Hepatocyte (in vitro differentiated cells): ENCODE data around the gene ZNF511. TPM values are rescaled to one million over a fixed set of nuclear protein-coding genes. Genes with fewer than 3 reads are reported as not detected.

Experiments
- DNase-seq: peaks from one replicate; pipeline ENCODE4 v3.0.0-alpha.2; 2016; ENCODE audit warnings: low spot score
- H2AFZ ChIP-seq: fragments of 200-600 bp; sonication (generic); 2 replicates; pipeline ENCODE4 v1.6.0; 2016; ENCODE audit warnings: antibody characterized with exemption, mild to moderate bottlenecking
- H3K27ac ChIP-seq: fragments of 200-600 bp; sonication (generic); 2 replicates; pipeline ENCODE4 v1.5.1; 2016; ENCODE audit warnings: mild to moderate bottlenecking
- H3K27me3 ChIP-seq: fragments of 200-600 bp; sonication (generic); 2 replicates; pipeline ENCODE4 v1.6.1; 2016
- H3K36me3 ChIP-seq: fragments of 200-600 bp; sonication (generic); replicated peaks from 2 replicates; pipeline ENCODE4 v1.5.1; 2016; ENCODE audit warnings: low read depth; ENCODE audit not compliant: insufficient read depth
- H3K4me1 ChIP-seq: fragments of 200-600 bp; sonication (generic); 2 replicates; pipeline ENCODE4 v1.5.1; 2016; ENCODE audit warnings: mild to moderate bottlenecking, moderate library complexity; ENCODE audit not compliant: insufficient read depth
- H3K4me2 ChIP-seq: fragments of 200-600 bp; sonication (generic); 2 replicates; pipeline ENCODE4 v1.6.0; 2016
- H3K4me3 ChIP-seq: fragments of 200-600 bp; sonication (generic); 2 replicates; pipeline ENCODE4 v1.5.1; 2016; ENCODE audit warnings: mild to moderate bottlenecking
- H3K79me2 ChIP-seq: fragments of 200-600 bp; sonication (generic); 2 replicates; pipeline ENCODE4 v1.6.0; 2017; ENCODE audit warnings: mild to moderate bottlenecking
- H3K9me2 ChIP-seq: fragments of 200-600 bp; sonication (generic); replicated peaks from 2 replicates; pipeline ENCODE4 v1.6.0; 2017; ENCODE audit warnings: mild to moderate bottlenecking; ENCODE audit not compliant: insufficient read depth
- H3K9me3 ChIP-seq: fragments of 200-600 bp; sonication (generic); 2 replicates; pipeline ENCODE4 v1.5.1; 2016; ENCODE audit warnings: low read depth, mild to moderate bottlenecking
- H4K20me1 ChIP-seq: fragments of 200-600 bp; sonication (generic); 2 replicates; pipeline ENCODE4 v1.6.0; 2016; ENCODE audit warnings: mild to moderate bottlenecking; ENCODE audit not compliant: insufficient read depth, poor library complexity, severe bottlenecking
- EZH2 ChIP-seq: fragments of 200-600 bp; sonication (generic); IDR thresholded peaks from 2 replicates; pipeline ENCODE4 v1.6.1; 2016; ENCODE audit warnings: antibody characterized with exemption, mild to moderate bottlenecking, borderline replicate concordance
- EZH2phosphoT487 ChIP-seq: fragments of 200-600 bp; sonication (generic); IDR thresholded peaks from one replicate; pipeline ENCODE4 v1.6.1; 2018; ENCODE audit warnings: antibody characterized with exemption, mild to moderate bottlenecking, low read depth, moderate library complexity; ENCODE audit not compliant: unreplicated experiment, severe bottlenecking
- WGBS: methylation state at CpG from one replicate; pipeline ENCODE4 v1.1.6; 2016; ENCODE audit warnings: low lambda C conversion rate; ENCODE audit errors: missing lambda C conversion rate; 5-methylcytosine and 5-hydroxymethylcytosine counted together
- polyA plus RNA-seq: library from polyadenylated mRNA; unstranded; fragments of >200 nt; fragmentation: Nextera tagmentation; extraction: Ambion mirVana; gene quantifications from 2 replicates; pipeline ENCODE4 v1.2.1, GENCODE V29; 2016
- total RNA-seq: library from RNA; depleted of rRNA; stranded (reverse); fragments of >200 nt; gene quantifications from 2 replicates; pipeline ENCODE4 v1.2.3, GENCODE V29; 2014
- TF ChIP-seq, protein P1 (sequence below): fragments of 200-600 bp; sonication (generic); IDR thresholded peaks from 2 replicates; pipeline ENCODE4 v1.5.1; 2016; ENCODE audit warnings: antibody characterized with exemption, mild to moderate bottlenecking; ENCODE audit not compliant: poor library complexity

The ZNF511 gene
- total and polyA plus RNA-seq, 2 experiments from 2014 or later, result 36.9 to 56.9 TPM

DNA sequence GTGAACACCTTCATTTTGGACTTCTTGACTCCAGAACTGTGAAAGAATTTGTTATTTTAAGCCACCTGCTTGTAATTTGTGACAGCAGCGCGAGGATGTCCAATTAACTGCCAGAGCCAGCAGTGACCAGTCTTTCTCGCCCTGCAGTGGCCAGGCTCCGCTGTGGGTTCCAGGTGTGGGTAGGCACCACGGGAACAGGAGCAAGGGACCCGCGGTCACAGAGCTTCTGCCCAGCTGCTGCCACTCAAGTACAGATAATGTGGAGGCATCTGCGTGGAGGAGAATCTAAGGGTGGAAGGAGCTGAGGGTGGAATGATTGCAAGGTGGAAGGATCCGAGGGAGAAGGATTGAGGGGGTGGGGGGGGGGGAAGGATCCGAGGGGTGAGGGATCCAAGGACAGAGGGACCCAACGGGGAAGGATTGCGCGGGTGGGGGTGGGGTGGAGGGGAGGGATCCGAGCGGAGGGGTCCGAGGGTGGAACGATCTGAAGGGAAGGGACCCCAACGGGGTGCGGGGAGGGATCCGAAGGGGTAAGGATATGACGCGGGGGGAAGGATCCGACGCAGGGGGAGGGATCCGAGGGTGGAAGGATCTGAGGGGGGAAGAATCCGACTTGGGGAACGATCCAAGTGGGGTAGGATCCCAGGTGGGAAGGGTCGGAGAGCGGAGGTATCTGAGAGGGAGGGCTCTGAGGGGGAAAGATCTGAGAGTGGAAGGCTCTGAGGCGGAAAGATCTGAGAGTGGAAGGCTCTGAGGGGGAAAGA lies 24.4 kb downstream of the ZNF511 start:
- no peak for DNase-seq

DNA sequence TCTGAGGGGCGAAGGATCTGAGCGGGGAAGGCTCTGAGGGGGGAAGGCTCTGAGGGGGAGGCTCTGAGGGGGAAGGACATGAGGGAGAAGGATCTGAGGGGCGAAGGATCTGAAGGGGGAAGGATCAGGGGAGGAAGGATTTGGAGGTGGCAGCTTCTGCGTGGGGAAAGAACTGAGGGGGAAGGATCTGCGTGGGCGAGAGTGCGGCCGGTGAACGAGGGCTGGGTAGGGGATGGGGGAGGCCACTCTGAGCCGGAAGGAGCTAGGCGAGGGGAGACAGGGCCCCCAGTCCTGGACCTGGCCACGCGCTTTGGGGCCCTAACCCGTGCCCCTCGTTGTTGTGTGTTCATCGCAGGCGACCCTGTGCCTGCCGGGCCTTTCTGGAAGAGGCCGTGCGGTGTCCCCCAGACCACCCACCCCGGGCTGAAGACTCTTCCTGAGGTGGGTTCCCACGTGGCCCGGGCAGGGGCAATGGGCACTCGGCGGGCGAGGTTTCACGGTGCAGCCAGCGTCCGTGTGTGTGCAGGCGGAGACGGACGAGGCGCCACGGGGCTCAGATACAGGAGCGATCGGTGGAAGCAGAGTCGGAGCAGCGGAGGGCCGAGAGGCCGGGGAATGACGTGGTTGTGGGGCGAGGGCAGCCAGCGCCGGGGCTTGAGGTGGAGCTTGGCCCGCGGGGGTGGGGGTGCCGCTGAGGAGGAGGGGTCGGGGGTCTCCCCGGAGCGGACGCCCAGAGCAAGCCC lies 26.0 kb downstream of the ZNF511 start:
- Histone ChIP-seq H3K36me3 (no peaks in the 10 kb centered on the region), H3K4me3 (peak overlapping the region; percentile 63), H2AFZ (peak overlapping the region; percentile 57), H3K79me2 (no peaks in the 10 kb centered on the region), H3K4me1 (peaks cover 14% of the 10 kb centered on the region), H3K27me3 (peaks cover 53% of the 10 kb centered on the region), H3K27ac (no peak overlapping the region), H3K4me2 (peak overlapping the region; percentile 91), H4K20me1 (no peaks in the 10 kb centered on the region), H3K9me3 (no peaks in the 10 kb centered on the region), H3K9me2 (no peaks in the 10 kb centered on the region)
- DNase-seq, result no peak
- TF ChIP-seq EZH2phosphoT487 (no peak), EZH2 (no peak)
- TF ChIP-seq, protein P1, sequence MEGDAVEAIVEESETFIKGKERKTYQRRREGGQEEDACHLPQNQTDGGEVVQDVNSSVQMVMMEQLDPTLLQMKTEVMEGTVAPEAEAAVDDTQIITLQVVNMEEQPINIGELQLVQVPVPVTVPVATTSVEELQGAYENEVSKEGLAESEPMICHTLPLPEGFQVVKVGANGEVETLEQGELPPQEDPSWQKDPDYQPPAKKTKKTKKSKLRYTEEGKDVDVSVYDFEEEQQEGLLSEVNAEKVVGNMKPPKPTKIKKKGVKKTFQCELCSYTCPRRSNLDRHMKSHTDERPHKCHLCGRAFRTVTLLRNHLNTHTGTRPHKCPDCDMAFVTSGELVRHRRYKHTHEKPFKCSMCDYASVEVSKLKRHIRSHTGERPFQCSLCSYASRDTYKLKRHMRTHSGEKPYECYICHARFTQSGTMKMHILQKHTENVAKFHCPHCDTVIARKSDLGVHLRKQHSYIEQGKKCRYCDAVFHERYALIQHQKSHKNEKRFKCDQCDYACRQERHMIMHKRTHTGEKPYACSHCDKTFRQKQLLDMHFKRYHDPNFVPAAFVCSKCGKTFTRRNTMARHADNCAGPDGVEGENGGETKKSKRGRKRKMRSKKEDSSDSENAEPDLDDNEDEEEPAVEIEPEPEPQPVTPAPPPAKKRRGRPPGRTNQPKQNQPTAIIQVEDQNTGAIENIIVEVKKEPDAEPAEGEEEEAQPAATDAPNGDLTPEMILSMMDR, result no peak
- WGBS, result 33% methylated on average over 32 of the region's 51 CpGs

More for the DNA sequence above, 24.4 kb downstream of the ZNF511 start:
- no peaks in the 10 kb centered on the region for H3K36me3 ChIP-seq
- no peaks in the 10 kb centered on the region for H3K9me2 ChIP-seq
- TF ChIP-seq EZH2, result no peak
- no peak for TF ChIP-seq EZH2phosphoT487
- TF ChIP-seq, protein P1, result no peak
- 88% methylated on average over 8 of the region's 30 CpGs for WGBS
- peaks cover 64% of the 10 kb centered on the region for H3K27me3 ChIP-seq
- no peak overlapping the region for H2AFZ ChIP-seq
- H3K79me2 ChIP-seq, result no peaks in the 10 kb centered on the region
- no peaks in the 10 kb centered on the region for H3K9me3 ChIP-seq
- H3K4me2 ChIP-seq, result no peak overlapping the region
- H4K20me1 ChIP-seq, result no peaks in the 10 kb centered on the region
- no peak overlapping the region for H3K27ac ChIP-seq
- peaks cover 14% of the 10 kb centered on the region for H3K4me1 ChIP-seq
- H3K4me3 ChIP-seq, result no peak overlapping the region

DNA sequence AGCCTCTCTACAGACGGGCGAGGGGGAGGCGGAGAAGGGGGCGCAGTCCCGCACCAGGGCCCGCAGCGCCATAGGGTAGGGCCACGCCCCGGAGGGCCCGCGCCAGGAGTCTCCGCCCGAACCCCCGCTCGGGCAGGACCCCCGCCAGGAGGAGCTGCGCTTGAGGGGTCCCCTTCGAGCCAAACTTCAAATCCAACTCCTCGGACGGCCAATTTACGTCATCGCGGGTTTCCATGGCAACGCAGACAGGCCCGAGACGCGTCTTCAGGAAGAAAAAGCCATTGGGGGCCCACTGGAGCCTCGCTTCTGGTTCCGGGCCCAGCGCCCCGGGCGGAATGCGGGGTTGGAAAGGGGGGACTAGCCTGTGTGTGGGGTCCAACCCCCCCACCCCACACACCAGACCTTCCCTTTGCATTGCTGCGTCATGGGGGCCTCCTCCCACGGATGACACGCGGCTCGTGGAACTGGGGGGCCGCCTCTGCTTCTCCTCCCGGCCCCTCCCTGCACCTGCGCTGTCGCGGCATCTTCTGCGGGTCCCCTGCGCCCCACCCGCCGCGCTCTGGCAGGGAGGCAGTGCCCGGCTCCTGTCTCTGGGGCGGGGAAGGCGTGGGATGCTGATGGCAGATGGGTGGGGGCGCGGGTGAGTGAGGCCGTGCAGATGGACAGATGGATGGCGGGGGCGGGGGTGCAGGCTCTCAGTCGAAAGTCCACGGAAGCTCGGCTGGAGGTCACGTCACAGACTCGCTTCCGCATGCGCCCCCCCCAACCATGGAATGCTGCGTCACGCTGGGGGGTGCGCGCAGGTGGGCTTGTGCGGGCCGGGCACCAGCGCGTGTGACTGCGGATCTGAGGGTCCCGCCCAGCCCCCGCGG lies 26.8 kb downstream of the ZNF511 start:
- no peaks in the 10 kb centered on the region for H3K36me3 ChIP-seq
- peaks cover 53% of the 10 kb centered on the region for H3K27me3 ChIP-seq
- H3K9me3 ChIP-seq, result no peaks in the 10 kb centered on the region
- 20% methylated on average over 39 of the region's 75 CpGs for WGBS
- H3K27ac ChIP-seq, result no peak overlapping the region
- no peaks in the 10 kb centered on the region for H3K9me2 ChIP-seq
- no peaks in the 10 kb centered on the region for H4K20me1 ChIP-seq
- peak; percentile 82 for DNase-seq
- no peaks in the 10 kb centered on the region for H3K79me2 ChIP-seq
- peak overlapping the region; percentile 91 for H3K4me2 ChIP-seq
- TF ChIP-seq, protein P1, result no peak
- no peak for TF ChIP-seq EZH2
- H2AFZ ChIP-seq, result peak overlapping the region; percentile 57
- H3K4me3 ChIP-seq, result peak overlapping the region; percentile 63
- H3K4me1 ChIP-seq, result peaks cover 14% of the 10 kb centered on the region
